Measurements from ENCODE around the gene TMEM217.

- TF ChIP-seq EP300 (IDR thresholded peaks at IDR 0.05; ENCODE audit: low read depth), result no peak
- TF ChIP-seq POLR2A (IDR thresholded peaks at IDR 0.05), result no peak
Observed at GRCh38 chr6:37241131-37241530, 16.8 kb downstream of the TMEM217 start.
